ENCODE results near the gene NEUROD6. TPM values are rescaled to one million over a fixed set of nuclear protein-coding genes. Genes with fewer than 3 reads are reported as not detected.

The NEUROD6 gene
- not detected for total RNA-seq
- not detected for polyA plus RNA-seq

- H3K9me3 ChIP-seq (ENCODE audit: control insufficient read depth in 4 of 4, low read length in 3 of 4) = no peaks in the 10 kb centered on the region
- no peak within 1 kb of the TSS for H3K27ac ChIP-seq (ENCODE audit: low read depth in 1 of 2, low read length in 2 of 2)
- H3K4me3 ChIP-seq (ENCODE audit: low read depth in 1 of 3, low read length in 3 of 3) = no peak within 1 kb of the TSS
- H3K4me1 ChIP-seq (ENCODE audit: control insufficient read depth in 4 of 4, insufficient read depth in 4 of 4, low read length in 3 of 4) = peaks cover 0 to 10% (median 2%) of the 10 kb centered on the region in 4 donors
- no peak for TF ChIP-seq ZBTB33 (IDR thresholded peaks at IDR 0.05)
- TF ChIP-seq, protein P1, sequence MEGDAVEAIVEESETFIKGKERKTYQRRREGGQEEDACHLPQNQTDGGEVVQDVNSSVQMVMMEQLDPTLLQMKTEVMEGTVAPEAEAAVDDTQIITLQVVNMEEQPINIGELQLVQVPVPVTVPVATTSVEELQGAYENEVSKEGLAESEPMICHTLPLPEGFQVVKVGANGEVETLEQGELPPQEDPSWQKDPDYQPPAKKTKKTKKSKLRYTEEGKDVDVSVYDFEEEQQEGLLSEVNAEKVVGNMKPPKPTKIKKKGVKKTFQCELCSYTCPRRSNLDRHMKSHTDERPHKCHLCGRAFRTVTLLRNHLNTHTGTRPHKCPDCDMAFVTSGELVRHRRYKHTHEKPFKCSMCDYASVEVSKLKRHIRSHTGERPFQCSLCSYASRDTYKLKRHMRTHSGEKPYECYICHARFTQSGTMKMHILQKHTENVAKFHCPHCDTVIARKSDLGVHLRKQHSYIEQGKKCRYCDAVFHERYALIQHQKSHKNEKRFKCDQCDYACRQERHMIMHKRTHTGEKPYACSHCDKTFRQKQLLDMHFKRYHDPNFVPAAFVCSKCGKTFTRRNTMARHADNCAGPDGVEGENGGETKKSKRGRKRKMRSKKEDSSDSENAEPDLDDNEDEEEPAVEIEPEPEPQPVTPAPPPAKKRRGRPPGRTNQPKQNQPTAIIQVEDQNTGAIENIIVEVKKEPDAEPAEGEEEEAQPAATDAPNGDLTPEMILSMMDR (IDR thresholded peaks at IDR 0.05; ENCODE audit: low read depth, low read length, missing input control) = no peak
- no peak for TF ChIP-seq YY1 (IDR thresholded peaks at IDR 0.05)
- TF ChIP-seq EGR1 (IDR thresholded peaks at IDR 0.05; ENCODE audit: low read depth in 2 of 2) = no peak
- no peak for TF ChIP-seq JUND (IDR thresholded peaks at IDR 0.05)
- TF ChIP-seq ATF3 (IDR thresholded peaks at IDR 0.05) = no peak
- TF ChIP-seq RAD21 (IDR thresholded peaks at IDR 0.05) = no peak
- no peak for TF ChIP-seq SP1 (IDR thresholded peaks at IDR 0.05)
- no peak for TF ChIP-seq HNF4A (conservative IDR thresholded peaks at IDR 0.05)
- no peak for TF ChIP-seq TAF1 (conservative IDR thresholded peaks at IDR 0.05)
- no peak for DNase-seq (ENCODE audit: low spot score)
- WGBS = 77% methylated on average over 6 of the region's 6 CpGs
- H3K36me3 ChIP-seq (ENCODE audit: control insufficient read depth in 4 of 4, insufficient read depth in 3 of 4, low read depth in 1 of 4, low read length in 3 of 4) = no peaks in the 10 kb centered on the region
- H3K27me3 ChIP-seq (ENCODE audit: control insufficient read depth in 4 of 4, insufficient read depth in 4 of 4, low read length in 3 of 4) = peaks cover 0 to 2% (median 0%) of the 10 kb centered on the region in 4 donors
- no peak within 1 kb of the TSS for H3K9ac ChIP-seq (ENCODE audit: low read depth in 1 of 2, low read length in 2 of 2)
Measured at GRCh38 chr7:31340603-31341002, at the start of gene NEUROD6. TSS of gene NEUROD6 (minus strand) at chr7:31340726. CDS start at chr7:31339268, 1,458 bp downstream.

- TF ChIP-seq GABPA (IDR thresholded peaks at IDR 0.05 in 1 of 2, conservative IDR thresholded peaks at IDR 0.05 in 1 of 2) = no peak
- TF ChIP-seq FOXA1 (IDR thresholded peaks at IDR 0.05) = no peak
- TF ChIP-seq HNF4G (IDR thresholded peaks at IDR 0.05) = no peak
- TF ChIP-seq FOXA2 (IDR thresholded peaks at IDR 0.05) = no peak
- no peak for TF ChIP-seq YY1 (IDR thresholded peaks at IDR 0.05)
- Histone ChIP-seq H3K36me3 (ENCODE audit: control insufficient read depth in 4 of 4, insufficient read depth in 3 of 4, low read depth in 1 of 4, low read length in 3 of 4) (no peaks in the 10 kb centered on the region), H3K4me3 (ENCODE audit: low read depth in 1 of 3, low read length in 3 of 3) (no peak overlapping the region), H3K27me3 (ENCODE audit: control insufficient read depth in 4 of 4, insufficient read depth in 4 of 4, low read length in 3 of 4) (no peaks in the 10 kb centered on the region), H3K9me3 (ENCODE audit: control insufficient read depth in 4 of 4, low read length in 3 of 4) (no peaks in the 10 kb centered on the region), H3K4me1 (ENCODE audit: control insufficient read depth in 4 of 4, insufficient read depth in 4 of 4, low read length in 3 of 4) (no peaks in the 10 kb centered on the region), H3K27ac (ENCODE audit: low read depth in 1 of 2, low read length in 2 of 2) (no peak overlapping the region), H3K9ac (ENCODE audit: low read depth in 1 of 2, low read length in 2 of 2) (no peak overlapping the region)
- DNase-seq (ENCODE audit: low spot score) = no peak
- 52% methylated on average over 4 of the region's 4 CpGs for WGBS
Measured at GRCh38 chr7:31384466-31384865, 43.9 kb upstream of the NEUROD6 start.

DNA sequence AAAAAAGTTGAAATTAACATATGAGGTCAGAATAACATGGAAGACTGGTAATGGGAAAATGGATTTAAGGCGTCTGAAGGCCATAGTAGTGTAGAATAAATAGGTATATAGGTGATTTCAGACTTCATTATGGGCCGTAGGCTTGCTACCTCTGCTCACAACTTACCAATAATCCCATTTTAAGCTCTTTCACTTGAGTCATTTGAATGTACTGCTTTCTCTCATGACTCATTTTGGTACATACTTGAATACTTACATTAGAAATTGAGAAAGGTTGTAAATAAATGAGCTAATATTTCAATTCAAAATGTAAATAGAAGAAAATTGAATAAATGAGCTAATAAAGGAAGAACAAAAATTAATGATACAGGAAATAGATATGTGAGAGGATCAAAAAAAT lies 42.2 kb upstream of the NEUROD6 start:
- Histone ChIP-seq H3K27me3 (ENCODE audit: control insufficient read depth in 4 of 4, insufficient read depth in 4 of 4, low read length in 3 of 4) (no peaks in the 10 kb centered on the region), H3K36me3 (ENCODE audit: control insufficient read depth in 4 of 4, insufficient read depth in 3 of 4, low read depth in 1 of 4, low read length in 3 of 4) (no peaks in the 10 kb centered on the region), H3K9ac (ENCODE audit: low read depth in 1 of 2, low read length in 2 of 2) (no peak overlapping the region), H3K27ac (ENCODE audit: low read depth in 1 of 2, low read length in 2 of 2) (no peak overlapping the region), H3K4me3 (ENCODE audit: low read depth in 1 of 3, low read length in 3 of 3) (no peak overlapping the region), H3K9me3 (ENCODE audit: control insufficient read depth in 4 of 4, low read length in 3 of 4) (no peaks in the 10 kb centered on the region), H3K4me1 (ENCODE audit: control insufficient read depth in 4 of 4, insufficient read depth in 4 of 4, low read length in 3 of 4) (no peaks in the 10 kb centered on the region)
- 66% methylated on average over 2 of the region's 2 CpGs for WGBS
- TF ChIP-seq YY1 (IDR thresholded peaks at IDR 0.05) (no peak), FOXA2 (IDR thresholded peaks at IDR 0.05) (no peak), RAD21 (IDR thresholded peaks at IDR 0.05) (no peak), HNF4G (IDR thresholded peaks at IDR 0.05) (no peak), RXRA (IDR thresholded peaks at IDR 0.05) (no peak), ATF3 (IDR thresholded peaks at IDR 0.05) (no peak), TAF1 (conservative IDR thresholded peaks at IDR 0.05) (no peak), JUND (IDR thresholded peaks at IDR 0.05) (no peak), REST (IDR thresholded peaks at IDR 0.05) (no peak)
- TF ChIP-seq, protein P1 (IDR thresholded peaks at IDR 0.05; ENCODE audit: low read depth, low read length, missing input control) = no peak
- no peak for DNase-seq (ENCODE audit: low spot score)
